ENCODE data around the gene FUT8. TPM values are rescaled to one million over a fixed set of nuclear protein-coding genes. Genes with fewer than 3 reads are reported as not detected.

The FUT8 gene
- 10 to 100 TPM; 13.4 to 14.8 TPM for total RNA-seq
- long read RNA-seq, full-length matches to known transcripts: 7 of 10 reads
- long read RNA-seq, partial matches to known transcripts: 1 of 10 reads
- long read RNA-seq, other reads (novel, unspliced or antisense): 2 of 10 reads

GRCh38 chr14:65412032-65412846 lies at the start of gene FUT8:
FUT8 (plus strand) TSS chr14:65412730; CDS start chr14:65561564, 148,834 bp downstream.
- DNase-seq (peak; percentile 97), ATAC-seq (peak; percentile 94 to 97)
- intact Hi-C loops (cut with DNase I): loop anchor here (5.0 to 10.0 kb wide), 6 partner anchors 187 to 660 kb away; no protein-coding TSS in a partner anchor

DNA sequence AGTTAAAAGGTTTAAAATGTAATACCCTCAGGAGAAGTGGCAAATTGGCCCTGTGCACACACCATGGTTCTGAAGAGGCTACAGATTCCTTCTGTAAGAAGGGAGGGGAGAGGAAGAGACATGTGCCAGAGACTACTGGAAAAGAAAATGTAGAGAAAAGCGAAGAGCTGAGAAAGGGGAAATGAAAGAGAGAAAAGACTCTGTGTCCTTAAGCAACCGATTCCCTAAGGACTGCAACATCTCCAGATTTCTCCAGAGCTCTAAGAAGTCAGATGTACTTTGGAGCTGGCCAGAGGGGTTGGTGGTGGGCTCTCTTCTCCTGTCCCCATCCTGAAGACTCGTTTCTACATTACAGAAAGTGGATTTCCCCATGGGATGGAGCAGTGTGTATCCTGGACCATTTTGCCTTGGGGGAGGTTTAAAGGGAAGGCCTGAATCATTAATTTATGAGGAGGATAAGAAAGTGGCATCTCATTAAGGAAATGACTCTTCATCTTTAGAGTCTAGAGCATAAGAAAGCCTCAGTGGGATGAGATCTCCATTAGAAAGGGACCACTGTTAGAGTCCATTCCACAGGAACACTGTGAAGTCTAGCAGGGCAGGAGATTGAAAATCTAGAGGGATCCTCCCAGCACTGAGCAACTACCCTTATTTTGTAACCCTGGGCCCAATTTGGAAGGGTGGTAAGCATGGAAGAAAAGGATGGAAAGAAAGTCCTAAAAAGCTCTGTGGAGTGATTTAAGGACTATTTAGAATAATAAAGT lies 45.5 kb upstream of the FUT8 start:
- intact Hi-C loops (cut with DNase I): no loop called here
- ATAC-seq: no peak
- no peak for DNase-seq

DNA sequence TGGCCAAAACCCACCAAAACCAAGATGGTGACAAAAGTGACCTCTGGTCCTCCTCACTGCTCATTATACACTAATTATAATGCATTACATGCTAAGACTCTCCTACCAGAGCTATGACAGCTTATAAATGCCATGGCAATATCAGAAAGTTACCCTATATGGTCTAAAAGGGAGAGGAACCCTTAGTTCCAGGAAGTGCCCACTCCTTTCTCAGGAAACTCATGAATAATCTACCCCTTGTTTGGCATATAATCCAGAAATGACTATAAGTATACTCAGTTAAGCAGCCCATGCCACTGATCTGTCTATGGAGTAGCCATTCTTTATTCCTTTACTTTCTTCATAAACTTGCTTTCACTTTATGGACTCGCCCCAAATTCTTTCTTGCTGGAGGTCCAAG lies 43.0 kb upstream of the FUT8 start:
- ATAC-seq (no peak), DNase-seq (no peak)
- intact Hi-C loops (cut with DNase I): no loop called here

DNA sequence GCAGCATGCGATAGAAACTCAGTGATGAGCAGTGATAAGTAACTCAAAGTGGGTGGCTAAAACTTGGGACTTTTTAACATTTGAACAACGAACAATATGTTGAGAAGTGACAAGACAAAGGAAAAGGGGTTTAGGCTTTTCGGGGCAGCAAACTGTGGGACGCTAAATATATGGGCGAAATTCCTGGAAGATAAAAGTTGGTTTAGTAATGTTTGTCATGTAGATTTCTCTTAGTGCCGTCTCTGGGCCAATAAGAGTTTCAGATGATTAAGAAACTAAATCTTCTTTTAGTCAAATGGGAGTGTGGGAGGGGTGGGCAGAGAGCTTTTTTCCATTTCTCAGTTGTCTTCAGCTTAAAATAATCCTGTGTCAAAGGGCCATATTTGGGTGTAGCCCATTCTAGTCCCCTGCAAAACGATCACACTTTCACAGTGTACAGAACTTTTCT lies 41.7 kb upstream of the FUT8 start:
- ATAC-seq: no peak
- DNase-seq: no peak
- intact Hi-C loops (cut with DNase I): no loop called here

GRCh38 chr14:65371784-65372183 lies 40.7 kb upstream of the FUT8 start:
- intact Hi-C loops (cut with DNase I): no loop called here
- no peak for ATAC-seq

DNA sequence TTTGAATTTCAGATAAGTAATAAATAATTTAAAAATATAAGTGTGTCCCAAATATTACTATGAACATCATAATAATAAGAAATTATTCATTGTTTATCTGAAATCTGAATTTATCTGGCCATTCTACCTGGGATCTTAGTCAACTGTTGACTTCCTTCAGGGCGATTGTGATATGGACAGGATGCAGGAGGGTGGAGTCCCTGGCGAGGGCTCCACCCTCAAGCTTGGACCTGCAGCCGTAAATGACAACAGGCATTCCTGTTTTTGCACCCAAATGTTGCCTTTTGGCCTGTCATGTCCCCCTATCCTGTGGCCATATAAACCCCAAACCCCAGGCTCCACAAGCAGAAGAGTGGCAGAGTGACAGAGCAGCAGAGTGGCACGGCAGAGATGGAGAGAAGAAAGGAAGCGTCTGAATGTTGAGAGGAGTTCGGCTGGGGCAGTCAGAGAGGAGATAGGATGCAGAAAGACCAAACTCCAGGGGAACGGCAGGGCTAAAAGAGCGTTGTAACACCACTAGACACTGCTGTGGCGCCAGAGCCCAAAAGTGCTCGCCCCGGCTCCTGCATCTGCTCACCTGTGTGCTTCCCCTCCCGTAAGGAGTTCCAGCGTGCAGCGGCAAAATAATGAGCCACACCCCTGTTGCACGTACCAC lies 39.4 kb upstream of the FUT8 start:
- no peak for ATAC-seq
- intact Hi-C loops (cut with DNase I): no loop called here

More at GRCh38 chr14:65371784-65372183, 40.7 kb upstream of the FUT8 start:
- DNase-seq: no peak

GRCh38 chr14:65373671-65374039 lies 38.9 kb upstream of the FUT8 start:
- intact Hi-C loops (cut with DNase I): no loop called here
- DNase-seq: no peak
- ATAC-seq: peak in 1 of 2 donors; percentile 19

More for the DNA sequence above, 39.4 kb upstream of the FUT8 start:
- no peak for DNase-seq

GRCh38 chr14:65377576-65377975 lies 35.0 kb upstream of the FUT8 start:
- intact Hi-C loops (cut with DNase I): no loop called here

DNA sequence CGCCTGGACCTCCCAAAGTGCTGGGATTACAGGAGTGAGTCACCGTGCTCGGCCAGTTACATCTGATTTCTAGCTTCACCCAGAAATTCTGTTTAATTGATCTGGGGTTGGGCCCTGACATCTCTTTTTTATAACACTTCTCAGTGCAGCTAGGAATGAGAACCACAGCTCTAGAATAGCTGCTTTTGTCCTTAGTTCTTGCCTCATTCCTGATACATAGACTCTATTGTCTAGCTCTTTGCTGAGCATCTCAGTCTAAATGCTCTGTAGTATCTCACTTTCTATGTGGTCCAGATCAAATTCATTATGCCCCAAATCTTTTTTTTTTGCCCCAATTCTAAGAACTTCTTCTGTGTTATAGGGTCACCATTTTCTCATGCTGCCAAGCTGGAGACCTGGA lies 29.9 kb upstream of the FUT8 start:
- DNase-seq (no peak), ATAC-seq (no peak)
- intact Hi-C loops (cut with DNase I): no loop called here

More at GRCh38 chr14:65377576-65377975, 35.0 kb upstream of the FUT8 start:
- DNase-seq: no peak
- no peak for ATAC-seq

- intact Hi-C loops (cut with DNase I): no loop called here
- DNase-seq (no peak), ATAC-seq (no peak)
Measured at GRCh38 chr14:65387171-65387570, 25.4 kb upstream of the FUT8 start.

DNA sequence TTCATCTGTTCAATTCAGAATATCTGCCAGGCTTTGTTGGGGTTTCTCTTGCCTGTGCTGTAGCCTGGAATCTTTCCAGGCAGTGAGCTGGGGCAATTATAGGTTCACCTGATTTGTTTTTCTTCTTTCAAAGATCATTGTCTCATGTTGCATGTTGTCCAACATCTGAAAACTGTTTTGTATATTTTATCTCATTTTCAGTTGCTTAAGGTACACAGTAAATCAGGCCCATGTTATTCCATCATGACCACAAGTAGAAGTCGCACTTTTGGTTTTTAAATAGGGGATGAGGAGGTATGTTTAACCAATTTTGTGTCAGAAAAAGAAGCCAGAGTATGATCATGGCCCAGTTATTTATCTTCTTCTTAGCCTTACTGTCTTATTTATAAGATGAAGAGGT lies 24.9 kb upstream of the FUT8 start:
- ATAC-seq (no peak), DNase-seq (no peak)
- intact Hi-C loops (cut with DNase I): no loop called here

GRCh38 chr14:65392296-65392695 lies 20.2 kb upstream of the FUT8 start:
- intact Hi-C loops (cut with DNase I): no loop called here
- ATAC-seq (no peak), DNase-seq (no peak)

- ATAC-seq: no peak
- intact Hi-C loops (cut with DNase I): no loop called here
- no peak for DNase-seq
Measured at GRCh38 chr14:65396082-65396910, 16.2 kb upstream of the FUT8 start.

- no peak for ATAC-seq
- no peak for DNase-seq
- intact Hi-C loops (cut with DNase I): no loop called here
Measured at GRCh38 chr14:65403231-65403630, 9.3 kb upstream of the FUT8 start.

GRCh38 chr14:65408113-65408512 lies 4.4 kb upstream of the FUT8 start:
- no peak for DNase-seq
- intact Hi-C loops (cut with DNase I): no loop called here
- ATAC-seq: no peak

- DNase-seq: no peak
- no peak for ATAC-seq
- intact Hi-C loops (cut with DNase I): loop anchor here (5.0 to 10.0 kb wide), 6 partner anchors 186 to 662 kb away; no protein-coding TSS in a partner anchor
Measured at GRCh38 chr14:65410640-65411039, 1.9 kb upstream of the FUT8 start.

DNA sequence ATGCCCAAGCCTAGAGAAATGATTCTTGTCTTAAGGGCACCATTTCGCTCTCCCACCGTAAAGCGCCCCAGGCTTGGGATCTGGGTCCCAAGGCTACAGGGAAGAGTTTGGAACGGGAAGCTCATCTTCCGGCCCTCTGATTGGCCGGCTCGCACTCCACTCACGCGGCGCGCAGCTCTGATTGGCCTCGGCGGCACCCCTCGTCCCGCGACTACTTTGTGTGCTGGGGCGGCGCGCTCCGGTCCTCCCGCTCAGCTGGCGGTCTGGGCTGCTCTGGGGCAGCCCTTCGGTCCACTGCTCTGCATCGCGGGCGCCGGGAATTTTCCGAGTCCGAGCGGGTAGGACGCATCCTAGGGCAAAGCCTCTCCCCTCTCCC lies 886 bp upstream of the FUT8 start:
- peak; percentile 95 for DNase-seq
- intact Hi-C loops (cut with DNase I): loop anchor here (5.0 to 10.0 kb wide), 6 partner anchors 187 to 661 kb away; no protein-coding TSS in a partner anchor
- ATAC-seq: peak; percentile 88 to 92

Measured in left cardiac atrium (tissue), 4 donors.